Gastrocnemius medialis (tissue), 4 donors: ENCODE measurements around the gene TNS4.

Experiments
- POLR2A ChIP-seq, 2 donors: fragments of 450-650 bp; IDR thresholded peaks; one replicate each; pipeline ENCODE4 v1.6.1; 2017; ENCODE audit warnings: antibody characterized with exemption in 2 of 2, mild to moderate bottlenecking in 2 of 2, moderate library complexity in 2 of 2
- TF ChIP-seq, protein P1 (sequence below), 5 experiments: fragments of 450-650 bp in 3 of 5; fragments of 200-600 bp in 2 of 5; sonication (generic) in 2 of 5; IDR thresholded peaks in 4 of 5; conservative IDR thresholded peaks in 1 of 5; 1 replicate in 4 of 5; 2 replicates in 1 of 5; pipeline ENCODE4 v1.5.1; 2016 to 2019; ENCODE audit warnings: antibody characterized with exemption in 5 of 5, mild to moderate bottlenecking in 3 of 5, moderate library complexity in 3 of 5

DNA sequence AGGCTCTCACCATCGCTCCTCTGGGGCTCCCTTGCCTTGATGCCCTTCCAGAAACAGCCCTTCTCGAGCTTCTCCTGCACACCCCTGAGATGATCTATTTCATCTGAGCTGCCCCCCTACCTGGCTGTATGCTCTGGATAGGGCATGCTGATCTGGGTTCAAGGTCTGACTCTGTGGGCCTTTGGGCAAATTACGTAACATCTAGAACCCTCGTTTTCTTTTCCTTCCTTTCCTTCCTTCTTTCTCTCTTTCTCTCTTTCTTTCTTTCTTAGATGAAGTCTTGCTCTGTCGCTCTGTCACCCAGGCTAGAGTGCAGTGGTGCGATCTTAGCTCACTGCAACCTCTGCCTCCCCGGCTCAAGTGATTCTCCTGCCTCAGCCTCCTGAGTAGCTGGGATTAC lies 20.3 kb downstream of the TNS4 start:
- no peak for TF ChIP-seq POLR2A (IDR thresholded peaks at IDR 0.05)
- TF ChIP-seq, protein P1, sequence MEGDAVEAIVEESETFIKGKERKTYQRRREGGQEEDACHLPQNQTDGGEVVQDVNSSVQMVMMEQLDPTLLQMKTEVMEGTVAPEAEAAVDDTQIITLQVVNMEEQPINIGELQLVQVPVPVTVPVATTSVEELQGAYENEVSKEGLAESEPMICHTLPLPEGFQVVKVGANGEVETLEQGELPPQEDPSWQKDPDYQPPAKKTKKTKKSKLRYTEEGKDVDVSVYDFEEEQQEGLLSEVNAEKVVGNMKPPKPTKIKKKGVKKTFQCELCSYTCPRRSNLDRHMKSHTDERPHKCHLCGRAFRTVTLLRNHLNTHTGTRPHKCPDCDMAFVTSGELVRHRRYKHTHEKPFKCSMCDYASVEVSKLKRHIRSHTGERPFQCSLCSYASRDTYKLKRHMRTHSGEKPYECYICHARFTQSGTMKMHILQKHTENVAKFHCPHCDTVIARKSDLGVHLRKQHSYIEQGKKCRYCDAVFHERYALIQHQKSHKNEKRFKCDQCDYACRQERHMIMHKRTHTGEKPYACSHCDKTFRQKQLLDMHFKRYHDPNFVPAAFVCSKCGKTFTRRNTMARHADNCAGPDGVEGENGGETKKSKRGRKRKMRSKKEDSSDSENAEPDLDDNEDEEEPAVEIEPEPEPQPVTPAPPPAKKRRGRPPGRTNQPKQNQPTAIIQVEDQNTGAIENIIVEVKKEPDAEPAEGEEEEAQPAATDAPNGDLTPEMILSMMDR (IDR thresholded peaks at IDR 0.05 in 4 of 5, conservative IDR thresholded peaks at IDR 0.05 in 1 of 5), result no peak
